Midbrain (tissue), 1 donor: Measurements from ENCODE around the gene TRUB2.

Source experiments
- DNase-seq: peaks from one replicate; lab custom pipeline; 2025; lab: John Stamatoyannopoulos, UW

TRUB2 gene

DNA sequence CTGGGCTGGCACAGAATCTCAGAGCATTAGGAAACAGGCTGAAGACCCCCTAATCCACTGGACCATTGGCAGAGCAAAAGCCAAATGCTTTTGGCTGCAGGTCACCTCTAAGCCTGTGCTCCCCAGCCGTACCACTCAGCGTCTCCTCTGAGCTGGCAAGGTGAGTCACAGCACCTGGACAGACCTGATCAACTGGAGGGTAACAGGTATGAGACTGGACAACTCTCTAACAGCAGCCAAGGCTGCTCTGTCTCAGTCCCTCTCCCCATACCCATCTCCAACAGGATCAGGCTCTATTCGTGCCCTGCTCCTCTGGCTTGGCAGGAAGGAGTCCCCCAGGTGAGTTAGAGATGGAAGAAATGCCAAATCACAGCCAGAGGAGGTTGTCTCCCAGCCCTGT is 51.1 kb downstream of the TRUB2 start:
- no peak for DNase-seq

DNA sequence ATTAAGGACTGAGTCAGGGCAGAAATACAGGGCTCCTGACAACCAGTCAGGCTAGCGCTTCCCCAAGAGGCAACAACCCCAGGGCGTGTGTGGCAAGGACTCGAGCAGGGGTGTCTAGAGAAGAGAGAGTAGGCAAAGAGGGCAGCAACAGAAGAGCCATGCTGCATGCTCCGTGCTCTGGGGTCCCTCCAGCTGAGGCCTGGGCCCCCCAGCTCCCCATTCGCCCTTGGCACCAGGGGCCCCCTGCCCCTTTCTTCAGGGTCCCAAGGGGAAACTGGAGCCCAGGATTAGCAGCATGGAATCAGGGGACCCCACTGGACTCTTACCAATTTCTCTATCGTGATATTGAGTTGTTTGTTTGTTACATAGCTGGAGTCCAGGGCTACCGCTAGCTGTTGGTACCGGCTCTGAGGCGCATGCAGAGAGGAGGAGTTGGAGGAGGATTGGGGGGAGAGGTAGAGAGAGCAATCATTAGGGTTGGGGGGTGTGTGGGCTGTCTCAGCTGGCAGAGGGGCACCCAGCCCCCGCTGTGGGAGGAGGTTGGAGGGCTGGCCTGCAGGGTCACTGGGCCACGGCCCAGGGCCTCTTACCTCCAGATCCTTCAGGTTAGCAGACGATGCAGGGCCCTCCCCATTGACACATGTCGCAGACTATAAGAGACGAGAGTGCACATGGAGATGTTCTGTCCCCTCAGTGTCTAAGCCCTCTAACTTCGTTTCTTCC is 55.2 kb downstream of the TRUB2 start:
- no peak for DNase-seq

DNA sequence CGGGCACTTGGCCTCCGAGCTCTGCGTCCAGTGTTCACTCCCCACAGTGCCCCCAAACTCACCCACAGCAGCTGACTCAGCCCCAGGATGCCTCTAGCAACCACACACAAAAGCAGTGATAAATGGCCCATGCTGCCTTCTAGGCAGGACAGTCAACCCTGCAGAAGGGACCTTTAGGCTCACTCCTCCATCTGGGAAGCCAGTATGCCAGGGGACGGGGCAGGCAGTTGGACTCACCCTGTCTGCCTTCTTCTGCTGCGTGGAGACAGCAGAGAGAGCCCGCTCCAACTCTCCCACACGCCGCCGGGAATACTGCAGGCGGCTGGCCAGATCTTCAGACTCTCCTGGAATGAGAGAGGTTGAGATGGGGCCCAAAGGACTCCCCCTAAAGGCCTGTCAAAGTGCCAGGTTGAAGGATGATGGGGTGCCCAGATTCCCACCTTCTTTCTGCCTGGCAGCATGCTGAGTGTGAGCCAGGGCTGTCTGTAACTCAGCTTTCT is 56.8 kb downstream of the TRUB2 start:
- DNase-seq, result no peak

DNA sequence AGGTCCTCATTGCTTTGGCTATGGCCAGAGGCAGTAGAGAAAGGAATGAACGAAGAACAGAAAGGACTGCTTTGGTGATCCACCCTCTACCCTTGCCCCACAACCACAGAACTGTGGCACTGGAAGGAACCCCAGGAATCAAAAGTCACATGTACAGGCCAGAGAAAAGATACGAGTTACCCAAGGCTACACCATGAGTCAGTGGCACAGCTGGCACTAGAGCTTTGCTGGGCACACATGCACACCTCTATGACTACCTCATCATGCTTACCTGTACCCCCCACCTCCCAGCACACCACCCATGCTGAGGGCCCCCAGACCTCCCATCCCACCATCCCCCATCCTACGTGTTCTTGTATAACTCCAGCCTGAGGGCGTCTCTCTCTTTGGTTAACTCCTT is 59.6 kb downstream of the TRUB2 start:
- DNase-seq, result no peak

DNA sequence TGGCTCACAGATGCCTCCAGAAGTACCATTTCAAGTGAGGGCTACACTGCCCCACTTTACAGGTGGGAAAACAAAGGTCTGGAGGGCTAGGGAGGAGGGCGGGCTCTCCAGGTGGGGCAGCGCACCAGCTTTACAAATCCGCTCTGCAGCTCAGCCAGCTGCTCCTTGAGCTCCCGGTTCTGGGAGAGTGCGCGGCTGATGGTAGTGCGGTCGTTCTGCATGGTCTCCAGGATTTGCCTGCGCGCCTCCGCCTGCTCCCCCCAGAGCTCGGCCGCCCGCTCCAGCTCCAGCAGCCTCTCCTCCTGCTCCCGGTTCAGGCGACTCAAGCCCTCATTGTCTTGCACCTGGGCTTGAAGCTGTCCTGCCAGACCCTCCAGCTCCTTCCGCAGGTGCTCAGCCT is 61.9 kb downstream of the TRUB2 start:
- DNase-seq, result no peak

DNA sequence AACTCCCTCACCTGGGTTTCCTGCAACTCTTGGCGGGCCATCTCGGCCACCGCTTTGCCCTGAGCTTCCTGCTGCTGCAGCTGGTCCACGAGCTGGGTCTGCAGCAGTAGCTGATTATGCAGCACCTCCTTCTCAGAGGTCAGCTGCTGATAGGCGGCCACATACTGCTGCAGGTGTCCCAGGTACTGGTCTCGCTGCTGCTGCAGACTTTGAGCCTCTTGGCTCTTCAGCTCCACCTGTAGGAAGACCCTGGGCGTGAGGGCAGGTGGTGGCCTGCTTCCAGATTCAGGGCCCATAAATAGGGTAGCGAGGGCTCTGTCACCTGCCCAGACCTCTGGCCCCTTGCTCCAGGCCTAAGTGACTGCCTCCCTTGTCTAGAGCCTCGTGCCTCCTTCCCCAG is 63.1 kb downstream of the TRUB2 start:
- DNase-seq, result no peak

DNA sequence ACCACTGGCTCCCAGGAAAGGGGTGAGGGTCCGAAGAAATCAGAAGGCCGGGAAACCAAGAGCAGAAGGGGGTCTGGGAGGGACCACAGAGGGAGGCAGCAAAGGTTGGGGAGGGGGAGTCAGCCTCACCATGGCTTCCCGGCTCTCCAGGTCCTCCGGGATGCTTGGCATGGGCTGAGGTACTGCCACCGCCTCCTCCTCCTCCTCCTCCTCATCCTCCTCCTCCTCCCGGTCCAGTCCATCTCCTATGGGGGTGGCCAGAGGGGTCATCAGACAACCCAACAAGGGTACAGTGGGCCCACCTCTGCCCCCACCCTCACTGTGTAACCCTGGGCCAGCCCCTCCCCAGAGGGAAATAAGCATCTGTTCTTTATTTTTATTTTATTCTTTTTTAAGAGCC is 63.9 kb downstream of the TRUB2 start:
- DNase-seq, result no peak

DNA sequence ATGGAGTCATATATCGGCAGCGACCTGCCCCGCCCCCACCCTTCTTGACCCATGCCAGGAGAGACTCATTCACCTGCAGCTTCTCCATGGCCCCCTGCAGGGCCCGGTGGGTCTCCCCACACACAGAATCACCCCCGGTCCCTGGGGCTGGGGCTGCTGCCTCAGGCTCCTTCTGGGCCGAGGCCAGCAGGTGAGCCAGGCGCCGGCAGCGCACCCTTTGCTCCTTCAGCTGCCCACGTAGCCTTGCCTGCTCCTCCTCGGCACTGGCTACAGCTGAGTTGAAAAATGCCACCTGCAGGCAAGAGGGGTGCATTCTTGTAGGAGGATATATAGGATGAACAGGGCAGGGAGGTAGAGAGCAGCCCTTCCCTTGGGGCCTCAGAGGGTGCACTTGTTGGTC is 64.3 kb downstream of the TRUB2 start:
- DNase-seq, result no peak

DNA sequence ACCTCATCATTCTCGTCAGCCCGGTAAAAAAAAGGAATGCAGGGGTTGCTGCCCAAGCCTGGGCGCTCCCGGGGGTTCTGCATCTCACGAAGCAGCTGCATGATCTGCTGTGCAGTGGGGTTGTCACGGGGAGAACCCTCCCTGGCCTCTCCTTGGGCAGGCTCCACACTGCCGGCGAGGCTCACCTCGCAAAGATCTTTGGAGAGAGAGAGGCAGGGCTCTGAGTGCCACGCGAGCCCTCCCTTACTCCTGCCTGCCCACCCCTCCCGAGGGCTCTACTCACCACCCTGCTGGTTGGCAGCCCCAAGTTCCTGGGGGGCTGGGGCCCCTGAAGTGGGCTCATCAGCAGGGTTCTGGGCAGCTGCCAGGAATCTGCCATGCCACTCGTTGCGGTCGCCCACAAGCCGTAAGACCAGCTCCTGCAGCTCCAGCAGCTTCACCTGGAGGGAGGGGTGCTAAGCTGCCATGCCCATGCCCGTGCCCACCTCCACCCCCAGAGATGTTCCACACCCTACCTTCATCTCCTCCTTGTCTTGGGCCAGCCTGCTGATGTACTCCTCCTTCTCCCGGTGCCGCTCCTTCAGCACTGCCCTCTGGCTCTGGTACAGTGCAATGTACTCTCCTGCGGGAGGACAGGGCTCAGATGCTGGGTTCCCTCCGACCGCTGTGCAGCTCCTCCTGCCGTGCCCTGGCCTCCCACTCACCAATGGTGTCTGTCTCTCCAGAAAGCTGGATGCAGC is 65.0 kb downstream of the TRUB2 start:
- no peak for DNase-seq
